Neural cell (in vitro differentiated cells): ENCODE results near the gene RAD51B. TPM values are rescaled to one million over a fixed set of nuclear protein-coding genes. Genes with fewer than 3 reads are reported as not detected.

Experiments used
- H2AFZ ChIP-seq: fragments of 200-600, 300-800 bp; sonication (generic), shearing (Covaris generic); 2 replicates; pipeline ENCODE4 v1.6.0; 2014; ENCODE audit warnings: low read depth, mild to moderate bottlenecking, antibody characterized with exemption, low read length, moderate library complexity
- H3F3A ChIP-seq: fragments of 200-600 bp; shearing (Covaris generic); 2 replicates; pipeline ENCODE4 v1.6.1; 2016; ENCODE audit warnings: mild to moderate bottlenecking, moderate library complexity, mixed read lengths, antibody characterized with exemption, low read length; ENCODE audit not compliant: insufficient read depth, poor library complexity, severe bottlenecking
- H3K27ac ChIP-seq: fragments of 200-600, 300-800 bp; sonication (generic), shearing (Covaris generic); 2 replicates; pipeline ENCODE4 v1.5.1; 2014; ENCODE audit warnings: mild to moderate bottlenecking, low read length, moderate library complexity
- H3K27me3 ChIP-seq: fragments of 300-800, 200-600 bp; sonication (generic), shearing (Covaris generic); 2 replicates; pipeline ENCODE4 v1.6.0; 2014; ENCODE audit warnings: mild to moderate bottlenecking, low read depth, low read length, moderate library complexity; ENCODE audit not compliant: insufficient read depth
- H3K36me3 ChIP-seq: fragments of 300-800, 200-600 bp; sonication (generic), shearing (Covaris generic); 2 replicates; pipeline ENCODE4 v1.5.1; 2014; ENCODE audit warnings: mild to moderate bottlenecking, antibody characterized with exemption, low read length, moderate library complexity; ENCODE audit not compliant: insufficient read depth
- H3K4me2 ChIP-seq: fragments of 300-800, 200-600 bp; sonication (generic), shearing (Covaris generic); 2 replicates; pipeline ENCODE4 v1.6.0; 2014; ENCODE audit warnings: mild to moderate bottlenecking, low read length
- H3K4me3 ChIP-seq: fragments of 300-800, 200-600 bp; sonication (generic), shearing (Covaris generic); 2 replicates; pipeline ENCODE4 v1.5.1; 2014; ENCODE audit warnings: mild to moderate bottlenecking, low read length, moderate library complexity
- H3K79me2 ChIP-seq: fragments of 200-600 bp; shearing (Covaris generic); replicated peaks from 2 replicates; pipeline ENCODE4 v1.6.0; 2014; ENCODE audit warnings: mild to moderate bottlenecking, low read length, moderate library complexity; ENCODE audit not compliant: insufficient read depth
- H3K9ac ChIP-seq: fragments of 300-800, 200-600 bp; sonication (generic), shearing (Covaris generic); 2 replicates; pipeline ENCODE4 v1.6.1; 2016; ENCODE audit warnings: mild to moderate bottlenecking, low read length, mixed read lengths
- H3K9me2 ChIP-seq: fragments of 200-600 bp; shearing (Covaris generic); 2 replicates; pipeline ENCODE4 v1.6.1; 2016; ENCODE audit warnings: mild to moderate bottlenecking, low read length, mixed read lengths; ENCODE audit not compliant: insufficient read depth
- H3K9me3 ChIP-seq: fragments of 200-600, 300-800 bp; sonication (generic), shearing (Covaris generic); 2 replicates; pipeline ENCODE4 v1.6.1; 2016; ENCODE audit warnings: mild to moderate bottlenecking, mixed run types, low read length, moderate library complexity, mixed read lengths
- H4K20me1 ChIP-seq: fragments of 200-600 bp; shearing (Covaris generic); 2 replicates; pipeline ENCODE4 v1.6.1; 2016; ENCODE audit warnings: mild to moderate bottlenecking, mixed run types; ENCODE audit not compliant: insufficient read depth
- EP300 ChIP-seq: fragments of 450-650 bp; conservative IDR thresholded peaks from 2 replicates; pipeline ENCODE4 v1.6.1; 2014; ENCODE audit warnings: antibody characterized with exemption, mild to moderate bottlenecking, moderate library complexity; ENCODE audit not compliant: poor library complexity, severe bottlenecking
- EZH2 ChIP-seq: fragments of 200-600, 300-800 bp; shearing (Covaris generic), sonication (generic); IDR thresholded peaks from 2 replicates; pipeline ENCODE4 v1.6.1; 2014; ENCODE audit warnings: antibody characterized with exemption, low read length, borderline replicate concordance, mild to moderate bottlenecking; ENCODE audit not compliant: insufficient read depth, poor library complexity, severe bottlenecking
- MXI1 ChIP-seq: fragments of 450-650 bp; conservative IDR thresholded peaks from 2 replicates; pipeline ENCODE4 v1.6.1; 2014; ENCODE audit warnings: antibody characterized with exemption, mild to moderate bottlenecking; ENCODE audit not compliant: poor library complexity, severe bottlenecking
- POLR2AphosphoS5 ChIP-seq: IDR thresholded peaks from 2 replicates; pipeline ENCODE4 v1.6.1; 2012
- RAD21 ChIP-seq: fragments of 450-650 bp; conservative IDR thresholded peaks from 2 replicates; pipeline ENCODE4 v1.6.1; 2014; ENCODE audit warnings: antibody characterized with exemption, mild to moderate bottlenecking, moderate library complexity
- SMC3 ChIP-seq: fragments of 450-650 bp; conservative IDR thresholded peaks from 2 replicates; pipeline ENCODE4 v1.6.1; 2014; ENCODE audit warnings: antibody characterized with exemption, mild to moderate bottlenecking, moderate library complexity; ENCODE audit not compliant: poor library complexity
- TAF1 ChIP-seq: IDR thresholded peaks from 2 replicates; pipeline ENCODE4 v1.6.1; 2012; ENCODE audit warnings: low read depth
- polyA plus RNA-seq: library from polyadenylated mRNA; depleted of rRNA; stranded (reverse); fragments of >200 nt; gene quantifications from 2 replicates; pipeline ENCODE4 v1.2.3, GENCODE V29; 2014
- TF ChIP-seq, protein P1 (sequence below): fragments of 450-650 bp; IDR thresholded peaks from 2 replicates; pipeline ENCODE4 v1.5.1; 2014; ENCODE audit warnings: antibody characterized with exemption, mild to moderate bottlenecking, moderate library complexity; ENCODE audit not compliant: poor library complexity, severe bottlenecking
- TF ChIP-seq, protein P2 (sequence below): IDR thresholded peaks from 2 replicates; pipeline ENCODE4 v1.6.1; 2012; ENCODE audit warnings: borderline replicate concordance

RAD51B gene
- polyA plus RNA-seq, 1 donor from 2014 or later = 3.1 TPM

DNA sequence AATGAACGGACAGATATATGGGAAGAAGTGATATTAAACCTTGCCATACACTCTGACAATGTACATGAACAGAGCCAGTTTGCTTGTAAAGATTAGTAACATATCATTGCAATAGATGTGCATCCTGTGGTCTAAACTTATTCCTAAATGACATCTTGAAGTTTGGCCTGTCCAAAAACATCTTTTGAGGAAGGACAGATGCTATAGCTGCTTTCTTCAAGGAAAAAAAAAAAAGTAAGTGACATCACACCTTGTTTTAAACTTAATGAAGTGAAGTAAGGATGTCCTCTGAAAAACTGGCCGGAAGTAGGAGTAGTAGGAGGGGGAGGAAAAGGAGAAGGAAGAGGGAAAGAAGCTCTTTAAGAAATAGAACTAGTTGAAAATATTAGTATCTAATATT is 132.8 kb downstream of the RAD51B start:
- Histone ChIP-seq H3K36me3 (no peaks in the 10 kb centered on the region), H3K27me3 (no peaks in the 10 kb centered on the region), H4K20me1 (no peaks in the 10 kb centered on the region), H3K4me2 (no peak overlapping the region), H3K79me2 (no peaks in the 10 kb centered on the region), H2AFZ (no peak overlapping the region), H3F3A (no peaks in the 10 kb centered on the region), H3K27ac (no peak overlapping the region), H3K9me3 (peaks cover 2% of the 10 kb centered on the region), H3K4me3 (no peak overlapping the region), H3K9me2 (no peaks in the 10 kb centered on the region), H3K9ac (no peak overlapping the region)
- TF ChIP-seq EP300 = no peak
- TF ChIP-seq POLR2AphosphoS5 = no peak
- no peak for TF ChIP-seq RAD21
- TF ChIP-seq, protein P1, sequence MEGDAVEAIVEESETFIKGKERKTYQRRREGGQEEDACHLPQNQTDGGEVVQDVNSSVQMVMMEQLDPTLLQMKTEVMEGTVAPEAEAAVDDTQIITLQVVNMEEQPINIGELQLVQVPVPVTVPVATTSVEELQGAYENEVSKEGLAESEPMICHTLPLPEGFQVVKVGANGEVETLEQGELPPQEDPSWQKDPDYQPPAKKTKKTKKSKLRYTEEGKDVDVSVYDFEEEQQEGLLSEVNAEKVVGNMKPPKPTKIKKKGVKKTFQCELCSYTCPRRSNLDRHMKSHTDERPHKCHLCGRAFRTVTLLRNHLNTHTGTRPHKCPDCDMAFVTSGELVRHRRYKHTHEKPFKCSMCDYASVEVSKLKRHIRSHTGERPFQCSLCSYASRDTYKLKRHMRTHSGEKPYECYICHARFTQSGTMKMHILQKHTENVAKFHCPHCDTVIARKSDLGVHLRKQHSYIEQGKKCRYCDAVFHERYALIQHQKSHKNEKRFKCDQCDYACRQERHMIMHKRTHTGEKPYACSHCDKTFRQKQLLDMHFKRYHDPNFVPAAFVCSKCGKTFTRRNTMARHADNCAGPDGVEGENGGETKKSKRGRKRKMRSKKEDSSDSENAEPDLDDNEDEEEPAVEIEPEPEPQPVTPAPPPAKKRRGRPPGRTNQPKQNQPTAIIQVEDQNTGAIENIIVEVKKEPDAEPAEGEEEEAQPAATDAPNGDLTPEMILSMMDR = no peak
- no peak for TF ChIP-seq EZH2
- TF ChIP-seq MXI1 = no peak
- TF ChIP-seq SMC3 = no peak
- TF ChIP-seq TAF1 = no peak
- TF ChIP-seq, protein P2, sequence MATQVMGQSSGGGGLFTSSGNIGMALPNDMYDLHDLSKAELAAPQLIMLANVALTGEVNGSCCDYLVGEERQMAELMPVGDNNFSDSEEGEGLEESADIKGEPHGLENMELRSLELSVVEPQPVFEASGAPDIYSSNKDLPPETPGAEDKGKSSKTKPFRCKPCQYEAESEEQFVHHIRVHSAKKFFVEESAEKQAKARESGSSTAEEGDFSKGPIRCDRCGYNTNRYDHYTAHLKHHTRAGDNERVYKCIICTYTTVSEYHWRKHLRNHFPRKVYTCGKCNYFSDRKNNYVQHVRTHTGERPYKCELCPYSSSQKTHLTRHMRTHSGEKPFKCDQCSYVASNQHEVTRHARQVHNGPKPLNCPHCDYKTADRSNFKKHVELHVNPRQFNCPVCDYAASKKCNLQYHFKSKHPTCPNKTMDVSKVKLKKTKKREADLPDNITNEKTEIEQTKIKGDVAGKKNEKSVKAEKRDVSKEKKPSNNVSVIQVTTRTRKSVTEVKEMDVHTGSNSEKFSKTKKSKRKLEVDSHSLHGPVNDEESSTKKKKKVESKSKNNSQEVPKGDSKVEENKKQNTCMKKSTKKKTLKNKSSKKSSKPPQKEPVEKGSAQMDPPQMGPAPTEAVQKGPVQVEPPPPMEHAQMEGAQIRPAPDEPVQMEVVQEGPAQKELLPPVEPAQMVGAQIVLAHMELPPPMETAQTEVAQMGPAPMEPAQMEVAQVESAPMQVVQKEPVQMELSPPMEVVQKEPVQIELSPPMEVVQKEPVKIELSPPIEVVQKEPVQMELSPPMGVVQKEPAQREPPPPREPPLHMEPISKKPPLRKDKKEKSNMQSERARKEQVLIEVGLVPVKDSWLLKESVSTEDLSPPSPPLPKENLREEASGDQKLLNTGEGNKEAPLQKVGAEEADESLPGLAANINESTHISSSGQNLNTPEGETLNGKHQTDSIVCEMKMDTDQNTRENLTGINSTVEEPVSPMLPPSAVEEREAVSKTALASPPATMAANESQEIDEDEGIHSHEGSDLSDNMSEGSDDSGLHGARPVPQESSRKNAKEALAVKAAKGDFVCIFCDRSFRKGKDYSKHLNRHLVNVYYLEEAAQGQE = no peak

DNA sequence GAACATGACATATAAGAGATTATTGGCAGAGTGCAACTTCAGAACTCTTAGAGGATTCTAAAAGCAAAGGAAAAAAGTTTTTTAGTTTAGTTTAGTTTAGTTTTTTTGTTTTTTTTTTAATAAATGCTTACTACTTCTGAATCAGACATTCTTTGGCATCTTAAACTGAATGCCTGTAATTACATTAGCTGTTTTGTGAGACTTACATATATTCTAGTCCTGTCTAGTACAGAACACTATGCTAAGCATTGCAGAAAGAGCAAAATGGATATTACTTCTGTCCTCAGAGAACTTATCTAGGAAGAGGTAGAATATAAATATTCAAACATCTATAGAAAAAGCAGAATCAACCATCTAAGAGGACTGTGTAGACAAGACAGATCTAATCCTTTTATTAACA is 133.2 kb downstream of the RAD51B start:
- Histone ChIP-seq H3K4me3 (no peak overlapping the region), H3K4me2 (no peak overlapping the region), H3K79me2 (no peaks in the 10 kb centered on the region), H2AFZ (no peak overlapping the region), H3F3A (no peaks in the 10 kb centered on the region), H3K9me3 (peaks cover 2% of the 10 kb centered on the region), H3K27me3 (no peaks in the 10 kb centered on the region), H3K36me3 (no peaks in the 10 kb centered on the region), H4K20me1 (no peaks in the 10 kb centered on the region), H3K9me2 (no peaks in the 10 kb centered on the region), H3K27ac (no peak overlapping the region), H3K9ac (no peak overlapping the region)
- TF ChIP-seq, protein P1 = no peak
- TF ChIP-seq EZH2 (no peak), SMC3 (no peak), EP300 (no peak), POLR2AphosphoS5 (no peak), TAF1 (no peak), RAD21 (no peak), MXI1 (no peak)
- TF ChIP-seq, protein P2 = no peak
